Liver (tissue), 9 donors: Measurements from ENCODE around the gene L3MBTL1. TPM values are rescaled to one million over a fixed set of nuclear protein-coding genes. Genes with fewer than 3 reads are reported as not detected.

Experiments
- DNase-seq: peaks from one replicate; pipeline ENCODE4 v3.0.0-alpha.2; 2017; ENCODE audit warnings: low spot score
- H3K27ac ChIP-seq, 2 donors: one replicate each; pipeline ENCODE4 v1.7.0; 2013; ENCODE audit warnings: inconsistent platforms in 2 of 2, low read length in 2 of 2, control low read depth in 1 of 2, low read depth in 1 of 2, mild to moderate bottlenecking in 1 of 2
- H3K27me3 ChIP-seq, 4 donors: one replicate each; pipeline versions ENCODE4 v1.6.1 to v1.7.0; 2013; ENCODE audit warnings: low read length in 3 of 4, inconsistent platforms in 1 of 4, mild to moderate bottlenecking in 1 of 4, moderate library complexity in 1 of 4; ENCODE audit not compliant: control insufficient read depth in 4 of 4, insufficient read depth in 4 of 4
- H3K36me3 ChIP-seq, 4 donors: one replicate each; pipeline versions ENCODE4 v1.6.1 to v1.7.0; 2013; ENCODE audit warnings: low read length in 3 of 4, mild to moderate bottlenecking in 3 of 4, low read depth in 1 of 4, moderate library complexity in 1 of 4; ENCODE audit not compliant: control insufficient read depth in 4 of 4, insufficient read depth in 3 of 4
- H3K4me1 ChIP-seq, 4 donors: one replicate each; pipeline versions ENCODE4 v1.6.1 to v1.7.0; 2013; ENCODE audit warnings: low read length in 3 of 4, mild to moderate bottlenecking in 3 of 4, moderate library complexity in 1 of 4; ENCODE audit not compliant: control insufficient read depth in 4 of 4, insufficient read depth in 4 of 4
- H3K4me3 ChIP-seq, 3 donors: one replicate each; pipeline versions ENCODE4 v1.6.1 to v1.7.0; 2013; ENCODE audit warnings: low read length in 3 of 3, control low read depth in 1 of 3, low read depth in 1 of 3, mild to moderate bottlenecking in 1 of 3
- H3K9ac ChIP-seq, 2 donors: one replicate each; pipeline ENCODE4 v1.7.0; 2013; ENCODE audit warnings: low read length in 2 of 2, mild to moderate bottlenecking in 2 of 2, moderate library complexity in 2 of 2, control low read depth in 1 of 2, low read depth in 1 of 2
- H3K9me3 ChIP-seq, 4 donors: one replicate each; pipeline versions ENCODE4 v1.6.1 to v1.7.0; 2013; ENCODE audit warnings: low read length in 3 of 4; ENCODE audit not compliant: control insufficient read depth in 4 of 4
- FOXA1 ChIP-seq: IDR thresholded peaks from 2 replicates; pipeline ENCODE4 v1.6.1; 2016; ENCODE audit warnings: antibody characterized with exemption
- FOXA2 ChIP-seq: IDR thresholded peaks from 2 replicates; pipeline ENCODE4 v1.6.1; 2016; ENCODE audit warnings: antibody characterized with exemption
- GABPA ChIP-seq, 2 donors: IDR thresholded peaks in 1 of 2; conservative IDR thresholded peaks in 1 of 2; 2 replicates each; pipeline ENCODE4 v1.6.1; 2016; ENCODE audit warnings: antibody characterized with exemption in 2 of 2, mild to moderate bottlenecking in 1 of 2, moderate library complexity in 1 of 2
- HNF4A ChIP-seq, 2 donors: conservative IDR thresholded peaks; 2 replicates each; pipeline ENCODE4 v1.6.1; 2016; ENCODE audit warnings: antibody characterized with exemption in 2 of 2, mild to moderate bottlenecking in 2 of 2
- HNF4G ChIP-seq: IDR thresholded peaks from 2 replicates; pipeline ENCODE4 v1.6.1; 2016; ENCODE audit warnings: antibody characterized with exemption
- JUND ChIP-seq, 2 donors: IDR thresholded peaks; 2 replicates each; pipeline ENCODE4 v1.6.1; 2016; ENCODE audit warnings: antibody characterized with exemption in 2 of 2
- NR2F2 ChIP-seq: IDR thresholded peaks from 2 replicates; pipeline ENCODE4 v1.6.1; 2016; ENCODE audit warnings: antibody characterized with exemption
- RAD21 ChIP-seq, 2 donors: IDR thresholded peaks; 2 replicates each; pipeline ENCODE4 v1.6.1; 2016; ENCODE audit warnings: antibody characterized with exemption in 2 of 2, mild to moderate bottlenecking in 2 of 2
- RXRA ChIP-seq, 2 donors: IDR thresholded peaks; 2 replicates each; pipeline ENCODE4 v1.6.1; 2017 to 2018; ENCODE audit warnings: antibody characterized with exemption in 2 of 2, mild to moderate bottlenecking in 1 of 2
- SP1 ChIP-seq: IDR thresholded peaks from 2 replicates; pipeline ENCODE4 v1.6.1; 2018; ENCODE audit warnings: antibody characterized with exemption, mild to moderate bottlenecking
- TAF1 ChIP-seq: conservative IDR thresholded peaks from 2 replicates; pipeline ENCODE4 v1.6.1; 2016; ENCODE audit warnings: antibody characterized with exemption, mild to moderate bottlenecking
- ZBTB33 ChIP-seq: IDR thresholded peaks from 2 replicates; pipeline ENCODE4 v1.6.1; 2016; ENCODE audit warnings: antibody characterized with exemption
- WGBS: extraction: QIAGEN DNeasy Blood & Tissue Kit; methylation state at CpG from one replicate; pipeline ENCODE4 v1.1.7; 2013; 5-methylcytosine and 5-hydroxymethylcytosine counted together
- polyA plus RNA-seq, 2 donors: library from polyadenylated mRNA; stranded (reverse) in 1 of 2; unstranded in 1 of 2; fragments of 200-250 nt in 1 of 2; fragments of >200 nt in 1 of 2; fragmentation: Nextera tagmentation in 1 of 2; extraction: Ambion mirVana in 1 of 2; gene quantifications; one replicate each; pipeline versions ENCODE4 v1.2.1 to v1.2.3, GENCODE V29; 2013 to 2015
- total RNA-seq, 2 donors: library from RNA; depleted of rRNA; stranded (reverse); fragments of >200 nt; gene quantifications; one replicate each; pipeline ENCODE4 v1.2.3, GENCODE V29; 2014
- TF ChIP-seq, protein P1 (sequence below): fragments of 150-350 bp; IDR thresholded peaks from 2 replicates; pipeline ENCODE4 v1.5.1; 2017; ENCODE audit warnings: improper control_type of control experiment, low read depth, low read length; ENCODE audit not compliant: missing input control
- TF ChIP-seq, protein P2 (sequence below): IDR thresholded peaks from 2 replicates; pipeline ENCODE4 v1.6.1; 2016; ENCODE audit warnings: antibody characterized with exemption
- TF ChIP-seq, protein P3 (sequence below): IDR thresholded peaks from 2 replicates; pipeline ENCODE4 v1.6.1; 2016; ENCODE audit warnings: antibody characterized with exemption, mild to moderate bottlenecking
- donor health status: healthy.
- donor health status: healthy.
- donor health status: healthy.
- donor health status: healthy.
- donor health status: healthy.

L3MBTL1 gene
- total and polyA plus RNA-seq, 4 donors: 0.45 to 5.6 (median 2.0) TPM

GRCh38 chr20:43559147-43559987, 51.9 kb downstream of the L3MBTL1 start:
- no peaks in the 10 kb centered on the region for H3K9me3 ChIP-seq
- no peak for DNase-seq
- H3K4me3 ChIP-seq: peak overlapping the region; percentile 66 to 87 (median 86)

GRCh38 chr20:43560974-43561373, 53.5 kb downstream of the L3MBTL1 start:
- TF ChIP-seq TAF1 (no peak), NR2F2 (no peak), ZBTB33 (no peak), JUND (IDR thresholded peaks at IDR 0.05) (no peak), RAD21 (IDR thresholded peaks at IDR 0.05) (no peak), RXRA (IDR thresholded peaks at IDR 0.05) (no peak), HNF4G (no peak), FOXA1 (no peak), SP1 (no peak), FOXA2 (no peak), GABPA (IDR thresholded peaks at IDR 0.05 in 1 of 2, conservative IDR thresholded peaks at IDR 0.05 in 1 of 2) (no peak)
- TF ChIP-seq, protein P1, sequence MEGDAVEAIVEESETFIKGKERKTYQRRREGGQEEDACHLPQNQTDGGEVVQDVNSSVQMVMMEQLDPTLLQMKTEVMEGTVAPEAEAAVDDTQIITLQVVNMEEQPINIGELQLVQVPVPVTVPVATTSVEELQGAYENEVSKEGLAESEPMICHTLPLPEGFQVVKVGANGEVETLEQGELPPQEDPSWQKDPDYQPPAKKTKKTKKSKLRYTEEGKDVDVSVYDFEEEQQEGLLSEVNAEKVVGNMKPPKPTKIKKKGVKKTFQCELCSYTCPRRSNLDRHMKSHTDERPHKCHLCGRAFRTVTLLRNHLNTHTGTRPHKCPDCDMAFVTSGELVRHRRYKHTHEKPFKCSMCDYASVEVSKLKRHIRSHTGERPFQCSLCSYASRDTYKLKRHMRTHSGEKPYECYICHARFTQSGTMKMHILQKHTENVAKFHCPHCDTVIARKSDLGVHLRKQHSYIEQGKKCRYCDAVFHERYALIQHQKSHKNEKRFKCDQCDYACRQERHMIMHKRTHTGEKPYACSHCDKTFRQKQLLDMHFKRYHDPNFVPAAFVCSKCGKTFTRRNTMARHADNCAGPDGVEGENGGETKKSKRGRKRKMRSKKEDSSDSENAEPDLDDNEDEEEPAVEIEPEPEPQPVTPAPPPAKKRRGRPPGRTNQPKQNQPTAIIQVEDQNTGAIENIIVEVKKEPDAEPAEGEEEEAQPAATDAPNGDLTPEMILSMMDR: no peak
- TF ChIP-seq, protein P2, sequence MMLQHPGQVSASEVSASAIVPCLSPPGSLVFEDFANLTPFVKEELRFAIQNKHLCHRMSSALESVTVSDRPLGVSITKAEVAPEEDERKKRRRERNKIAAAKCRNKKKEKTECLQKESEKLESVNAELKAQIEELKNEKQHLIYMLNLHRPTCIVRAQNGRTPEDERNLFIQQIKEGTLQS: no peak
- Histone ChIP-seq H3K9ac (no peak overlapping the region), H3K27ac (peak overlapping the region; percentile 1 to 50), H3K9me3 (no peaks in the 10 kb centered on the region), H3K4me1 (peaks cover 7 to 40% (median 25%) of the 10 kb centered on the region in 4 donors), H3K27me3 (no peaks in the 10 kb centered on the region), H3K36me3 (peaks cover 3 to 13% (median 10%) of the 10 kb centered on the region in 4 donors), H3K4me3 (peak overlapping the region in 2 of 3 donors; percentile 15 to 66)
- WGBS: 73% methylated on average over 3 of the region's 3 CpGs
- no peak for DNase-seq

More at GRCh38 chr20:43559147-43559987, 51.9 kb downstream of the L3MBTL1 start:
- TF ChIP-seq SP1: peak; percentile 26
- peak; percentile 22 to 55 for TF ChIP-seq RXRA (IDR thresholded peaks at IDR 0.05)
- peak; percentile 16 to 32 for TF ChIP-seq HNF4A (conservative IDR thresholded peaks at IDR 0.05)
- TF ChIP-seq, protein P3, sequence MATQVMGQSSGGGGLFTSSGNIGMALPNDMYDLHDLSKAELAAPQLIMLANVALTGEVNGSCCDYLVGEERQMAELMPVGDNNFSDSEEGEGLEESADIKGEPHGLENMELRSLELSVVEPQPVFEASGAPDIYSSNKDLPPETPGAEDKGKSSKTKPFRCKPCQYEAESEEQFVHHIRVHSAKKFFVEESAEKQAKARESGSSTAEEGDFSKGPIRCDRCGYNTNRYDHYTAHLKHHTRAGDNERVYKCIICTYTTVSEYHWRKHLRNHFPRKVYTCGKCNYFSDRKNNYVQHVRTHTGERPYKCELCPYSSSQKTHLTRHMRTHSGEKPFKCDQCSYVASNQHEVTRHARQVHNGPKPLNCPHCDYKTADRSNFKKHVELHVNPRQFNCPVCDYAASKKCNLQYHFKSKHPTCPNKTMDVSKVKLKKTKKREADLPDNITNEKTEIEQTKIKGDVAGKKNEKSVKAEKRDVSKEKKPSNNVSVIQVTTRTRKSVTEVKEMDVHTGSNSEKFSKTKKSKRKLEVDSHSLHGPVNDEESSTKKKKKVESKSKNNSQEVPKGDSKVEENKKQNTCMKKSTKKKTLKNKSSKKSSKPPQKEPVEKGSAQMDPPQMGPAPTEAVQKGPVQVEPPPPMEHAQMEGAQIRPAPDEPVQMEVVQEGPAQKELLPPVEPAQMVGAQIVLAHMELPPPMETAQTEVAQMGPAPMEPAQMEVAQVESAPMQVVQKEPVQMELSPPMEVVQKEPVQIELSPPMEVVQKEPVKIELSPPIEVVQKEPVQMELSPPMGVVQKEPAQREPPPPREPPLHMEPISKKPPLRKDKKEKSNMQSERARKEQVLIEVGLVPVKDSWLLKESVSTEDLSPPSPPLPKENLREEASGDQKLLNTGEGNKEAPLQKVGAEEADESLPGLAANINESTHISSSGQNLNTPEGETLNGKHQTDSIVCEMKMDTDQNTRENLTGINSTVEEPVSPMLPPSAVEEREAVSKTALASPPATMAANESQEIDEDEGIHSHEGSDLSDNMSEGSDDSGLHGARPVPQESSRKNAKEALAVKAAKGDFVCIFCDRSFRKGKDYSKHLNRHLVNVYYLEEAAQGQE: peak; percentile 5
- no peak for TF ChIP-seq JUND (IDR thresholded peaks at IDR 0.05)
- Histone ChIP-seq H3K27me3 (no peaks in the 10 kb centered on the region), H3K9ac (peak overlapping the region; percentile 31 to 67), H3K4me1 (peaks cover 7 to 46% (median 29%) of the 10 kb centered on the region in 4 donors), H3K36me3 (peaks cover 0 to 8% (median 3%) of the 10 kb centered on the region in 4 donors), H3K27ac (peak overlapping the region; percentile 62 to 87)
- 29% methylated on average over 8 of the region's 8 CpGs for WGBS
